Measurements from ENCODE around the gene ACSM6.

Gene ACSM6

GRCh38 chr10:95246582-95247051 lies 52.6 kb downstream of the ACSM6 start:
- DNase-seq: peak; percentile 50

DNA sequence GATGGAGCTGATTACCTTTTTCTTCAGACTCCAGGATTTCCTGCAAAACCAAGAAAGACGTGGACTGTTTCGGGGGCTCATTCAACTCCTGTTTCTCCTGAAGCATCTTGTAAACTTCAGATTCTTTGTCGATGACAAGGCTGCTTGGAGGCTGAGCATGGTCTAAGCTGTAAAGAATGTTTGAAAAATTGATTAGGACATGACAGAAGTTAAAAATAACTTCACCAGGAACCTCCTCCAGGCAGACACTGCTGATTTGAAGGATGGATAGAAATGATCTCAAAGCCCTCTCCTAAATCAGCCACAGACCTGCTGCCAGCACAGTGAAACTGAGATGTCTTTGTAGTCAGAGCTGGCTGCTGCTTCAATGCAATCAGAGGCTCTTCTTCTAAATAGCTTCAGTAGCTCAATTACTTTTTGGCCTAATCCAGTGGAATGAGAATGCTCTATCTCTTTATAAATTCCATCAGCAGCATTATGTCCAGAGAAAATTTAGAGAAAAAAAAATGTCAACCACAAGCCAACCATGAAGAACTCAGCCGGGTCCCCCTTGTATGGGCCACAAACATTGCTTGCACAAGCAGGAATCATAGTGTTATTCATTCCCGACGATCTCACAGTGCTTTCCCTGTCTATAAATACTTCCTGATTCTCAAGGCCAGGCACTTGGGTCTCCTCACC lies 53.3 kb downstream of the ACSM6 start:
- DNase-seq: no peak

- DNase-seq: no peak
These were observed 54.0 kb downstream of the ACSM6 start for GRCh38 chr10:95247881-95248583.

DNA sequence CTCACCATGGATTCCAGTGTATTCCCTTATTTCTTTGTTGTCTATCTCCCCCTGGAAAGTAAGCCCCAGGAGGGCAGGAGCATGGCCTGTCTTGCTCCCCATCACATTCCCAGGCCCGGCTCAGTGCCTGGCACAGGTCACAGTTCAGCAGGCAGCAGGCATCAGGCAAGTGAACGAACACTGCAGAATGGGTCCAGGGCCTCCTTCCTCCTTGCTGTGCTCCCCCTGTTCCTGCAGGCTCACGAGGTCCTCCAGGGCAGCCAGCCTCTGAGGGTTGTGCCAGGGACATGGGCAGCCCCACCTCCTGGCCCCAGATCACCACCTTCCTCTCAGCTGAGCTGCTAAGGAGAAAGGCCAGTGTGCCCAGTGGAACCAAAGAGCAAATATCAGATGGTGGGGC lies 55.0 kb downstream of the ACSM6 start:
- DNase-seq: no peak

GRCh38 chr10:95249467-95249866 lies 55.4 kb downstream of the ACSM6 start:
- DNase-seq: no peak

DNA sequence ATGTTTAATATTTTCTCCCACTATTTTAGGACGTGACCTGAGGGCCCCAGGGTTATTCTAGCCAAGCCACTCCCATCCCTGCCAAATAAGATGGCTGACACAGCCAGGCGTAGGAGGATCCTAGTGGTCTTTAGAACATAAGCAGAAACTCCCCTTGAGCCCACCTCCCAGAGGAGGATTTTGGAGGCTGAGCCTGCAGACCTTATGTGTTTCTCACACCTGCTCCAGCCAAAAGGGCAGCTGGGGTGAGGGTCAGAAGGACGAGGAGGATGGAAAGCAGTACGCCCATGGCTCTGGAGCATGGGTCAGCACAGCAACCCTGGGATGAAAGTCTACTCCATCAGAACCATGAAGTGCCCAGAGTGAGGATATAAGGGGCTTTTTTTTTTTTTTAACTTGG lies 56.8 kb downstream of the ACSM6 start:
- DNase-seq: no peak

- no peak for DNase-seq
These were observed 59.0 kb downstream of the ACSM6 start for GRCh38 chr10:95253007-95253406.

DNA sequence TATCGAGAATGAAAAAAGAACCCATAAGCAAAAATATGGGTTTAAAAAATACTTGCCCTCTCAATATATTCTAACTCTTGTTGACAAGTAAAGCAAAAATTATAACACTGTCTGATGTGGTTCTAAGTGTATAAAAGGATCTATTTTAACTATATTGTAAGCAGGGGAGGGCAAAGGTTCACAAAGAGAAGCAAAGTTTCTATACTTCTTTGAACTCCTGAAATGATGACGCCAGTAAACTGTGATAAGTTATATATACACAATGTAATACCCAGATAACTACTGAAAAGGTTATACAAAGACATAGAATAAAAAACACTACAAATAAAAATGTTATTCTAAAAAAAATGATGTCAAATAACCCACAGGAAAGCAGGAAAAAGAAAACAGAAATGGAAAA lies 59.6 kb downstream of the ACSM6 start:
- no peak for DNase-seq

DNA sequence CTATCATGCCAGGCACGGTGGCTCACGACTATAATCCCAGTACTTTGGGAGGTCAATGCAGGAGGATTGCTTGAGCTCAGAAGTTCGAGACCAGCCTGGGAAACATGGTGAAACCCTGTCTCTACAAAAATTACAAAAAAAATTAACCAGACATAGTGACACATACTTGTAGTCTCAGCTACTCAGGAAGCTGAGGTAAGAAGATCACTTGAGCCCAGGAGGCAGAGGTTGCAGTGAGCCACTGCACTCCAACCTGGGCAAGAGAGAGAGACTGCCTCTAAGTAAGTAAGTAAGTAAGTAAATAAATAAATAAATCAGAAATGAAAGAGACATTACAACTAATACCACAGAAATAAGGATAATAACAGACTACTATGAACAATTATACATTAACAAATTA lies 60.6 kb downstream of the ACSM6 start:
- no peak for DNase-seq

- DNase-seq: no peak
These were observed 62.2 kb downstream of the ACSM6 start for GRCh38 chr10:95256268-95256667.

- DNase-seq: no peak
These were observed 63.8 kb downstream of the ACSM6 start for GRCh38 chr10:95257849-95258248.

DNA sequence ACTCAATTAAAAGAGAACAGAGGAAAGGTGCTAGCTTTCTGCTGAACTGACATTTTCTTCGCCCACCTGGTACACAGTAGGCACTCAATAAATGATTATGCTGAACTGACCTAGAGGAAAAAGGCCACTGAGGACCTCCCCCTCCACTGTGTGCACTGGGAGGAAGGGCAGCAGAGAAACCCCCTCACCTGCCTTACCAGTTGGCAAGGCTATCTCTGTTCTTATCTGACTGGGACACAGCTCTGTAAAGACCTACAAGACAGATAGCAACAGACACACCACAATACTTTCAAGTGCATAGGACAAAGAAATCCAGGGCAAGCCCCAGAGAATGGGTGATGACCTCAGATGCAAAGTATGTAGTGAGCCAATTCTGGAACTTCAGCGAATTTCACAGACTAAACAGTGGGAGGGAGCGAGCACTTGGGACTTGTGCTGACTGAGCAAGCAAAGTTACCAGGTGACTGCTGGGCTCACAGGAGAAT lies 66.4 kb downstream of the ACSM6 start:
- DNase-seq: no peak

GRCh38 chr10:95260909-95261552 lies 67.0 kb downstream of the ACSM6 start:
- no peak for DNase-seq

GRCh38 chr10:95261926-95262325 lies 67.9 kb downstream of the ACSM6 start:
- no peak for DNase-seq

DNA sequence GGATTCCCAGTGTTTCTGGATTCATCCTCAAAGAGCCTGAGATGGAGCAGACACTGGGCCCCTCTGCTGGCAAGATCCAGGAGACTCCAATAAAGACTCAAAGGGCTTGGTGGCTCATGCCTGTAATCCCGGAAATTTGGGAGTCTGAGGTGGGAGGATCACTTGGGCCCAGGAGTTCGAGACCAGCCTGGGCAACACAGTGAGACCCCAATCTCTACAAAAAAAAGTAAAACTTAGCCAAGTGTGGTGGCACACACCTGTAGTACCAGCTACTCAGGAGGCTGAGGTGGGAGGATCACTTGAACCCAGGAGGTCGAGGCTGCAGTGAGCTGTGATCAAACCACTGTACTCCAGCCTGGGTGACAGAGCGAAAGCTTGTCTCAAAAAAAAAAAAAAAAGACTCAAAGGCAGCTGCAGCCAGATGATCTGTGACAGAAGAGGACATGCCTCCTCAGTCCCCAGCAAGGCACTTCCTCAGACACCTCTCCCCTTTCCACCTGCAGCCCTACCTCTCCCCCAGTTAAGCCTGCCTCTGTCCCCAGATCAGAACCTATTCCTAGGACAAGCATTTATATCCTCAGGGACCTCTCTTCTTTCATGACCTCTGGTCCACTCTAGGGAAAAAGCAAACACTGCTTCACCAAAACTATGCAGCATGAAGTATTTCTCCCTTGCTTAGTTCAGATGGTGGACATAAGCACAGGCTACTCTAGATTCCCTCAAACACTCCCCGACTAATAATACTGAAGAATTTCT lies 68.9 kb downstream of the ACSM6 start:
- no peak for DNase-seq

DNA sequence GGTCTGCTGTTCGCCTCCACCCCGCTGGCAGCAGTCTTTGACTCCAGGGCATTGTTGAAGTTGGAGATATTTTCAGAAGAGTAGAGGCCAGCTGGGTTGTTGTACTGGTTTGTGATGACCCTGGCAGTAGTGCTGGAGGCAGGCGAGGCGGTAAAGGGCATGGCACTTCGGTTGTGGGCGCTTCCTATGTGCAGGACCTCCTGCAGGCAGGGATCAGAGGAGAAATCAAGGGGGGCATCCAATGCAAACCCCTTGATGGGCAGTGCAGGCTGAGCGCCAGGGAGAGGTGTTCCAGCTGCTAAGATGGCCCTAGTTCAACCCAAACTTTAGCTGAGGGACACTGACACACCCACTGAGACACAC lies 69.8 kb downstream of the ACSM6 start:
- no peak for DNase-seq

DNA sequence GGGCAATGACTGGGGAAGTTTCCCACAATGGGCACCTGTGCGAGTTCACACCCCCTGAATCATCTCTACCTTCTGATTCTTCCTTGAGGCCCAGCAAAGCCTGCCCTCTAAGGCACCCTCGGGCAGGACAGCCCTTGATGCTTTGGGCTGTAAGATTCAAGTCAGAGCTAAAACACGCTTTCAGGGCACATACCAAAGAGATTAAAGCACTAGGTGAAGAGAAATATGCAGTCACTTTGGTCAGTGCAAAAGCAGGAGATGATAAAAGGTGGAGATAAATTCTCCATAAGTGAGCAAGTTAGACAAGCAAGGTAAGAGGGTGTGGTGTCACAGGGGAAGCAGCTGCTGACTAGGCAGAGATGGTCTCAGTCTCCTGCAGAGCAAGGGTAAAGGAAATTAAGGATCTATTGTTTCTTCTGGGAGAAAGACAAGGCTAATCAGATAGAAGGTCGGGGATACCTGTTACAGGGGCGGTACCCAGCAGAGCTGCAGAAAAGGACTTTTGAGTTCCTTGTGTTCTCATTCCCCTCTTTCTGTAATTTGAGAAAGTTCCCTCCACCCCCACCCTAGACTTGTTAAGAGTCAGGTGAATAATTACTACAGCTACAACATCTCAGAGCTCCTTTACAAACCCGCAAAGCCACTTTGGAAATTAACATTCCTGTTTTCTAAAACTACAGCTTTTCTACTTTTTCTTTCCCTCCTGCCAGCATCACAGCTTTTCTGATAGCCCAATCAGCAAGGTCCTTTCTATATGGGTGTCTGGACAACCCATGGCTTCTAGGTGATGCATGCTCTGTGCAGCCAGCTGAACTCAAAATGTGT lies 70.4 kb downstream of the ACSM6 start:
- no peak for DNase-seq

DNA sequence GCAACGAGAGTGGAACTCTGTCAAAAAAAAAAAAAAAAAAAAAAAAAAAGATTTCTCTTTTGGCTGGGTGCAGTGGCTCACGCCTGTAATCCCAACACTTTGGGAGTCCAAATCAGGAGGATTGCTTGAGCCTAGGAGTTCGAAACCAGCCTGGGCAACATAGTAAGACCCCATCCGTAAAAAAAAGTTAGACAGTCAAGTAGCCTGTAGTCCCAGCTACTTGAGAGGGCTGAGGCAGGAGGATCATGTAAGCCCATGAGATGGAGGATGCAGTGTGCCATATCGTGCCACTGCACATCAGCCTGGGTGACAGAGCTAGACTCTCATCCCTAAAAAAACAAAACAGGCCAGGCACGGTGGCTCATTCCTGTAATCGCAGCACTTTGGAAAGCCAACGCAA lies 71.5 kb downstream of the ACSM6 start:
- DNase-seq: no peak

GRCh38 chr10:95266674-95267095 lies 72.6 kb downstream of the ACSM6 start:
- peak; percentile 38 for DNase-seq

DNA sequence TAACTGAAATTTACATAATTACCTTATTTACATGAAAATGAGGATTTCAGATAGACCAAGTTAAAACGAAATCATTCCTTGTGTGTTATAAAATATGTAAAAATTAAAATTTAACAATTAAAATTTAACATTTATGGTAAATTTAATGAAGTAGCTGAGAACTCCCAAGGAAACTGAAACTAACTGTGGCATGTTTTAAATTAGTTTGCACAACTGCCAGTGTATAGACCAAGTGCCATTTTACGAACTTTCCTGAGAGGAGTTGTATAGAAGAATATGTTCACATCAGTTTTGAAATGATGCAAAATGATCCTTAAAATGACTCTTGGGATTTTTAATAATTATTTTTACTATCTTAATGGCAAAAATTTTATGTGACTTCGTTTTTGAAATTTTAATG lies 73.2 kb downstream of the ACSM6 start:
- no peak for DNase-seq

DNA sequence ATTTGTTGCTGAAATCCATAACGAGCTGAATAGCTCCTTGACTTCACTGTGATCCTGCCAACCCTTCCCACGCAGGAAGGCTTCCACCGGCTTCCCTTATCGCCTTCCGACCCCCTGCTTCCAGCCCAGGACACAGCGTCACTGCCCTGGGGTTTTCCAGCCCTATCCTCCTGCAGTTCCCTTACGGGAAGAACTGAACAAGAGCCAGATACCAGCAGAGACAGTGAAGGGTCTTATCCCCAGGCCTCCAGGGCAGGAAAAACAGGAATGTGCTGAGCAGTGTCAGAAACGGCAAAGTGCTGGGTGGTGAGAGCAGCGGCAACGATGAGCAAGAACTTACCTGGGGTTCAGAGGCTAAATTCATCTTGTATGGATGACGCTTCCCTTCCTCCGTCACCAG lies 74.4 kb downstream of the ACSM6 start:
- no peak for DNase-seq
